ENCODE results near the gene EIF2D. TPM values are rescaled to one million over a fixed set of nuclear protein-coding genes. Genes with fewer than 3 reads are reported as not detected.

The EIF2D gene
- total RNA-seq, 2 experiments from 2014 or later, result 44.5 to 51.6 TPM

- peaks cover 68% of the 10 kb centered on the region for H3K36me3 Mint-ChIP-seq (ENCODE audit: low read depth)
- H3K4me3 Mint-ChIP-seq, result no peak overlapping the region
- POLR2A ChIA-PET, result no interaction called here
- H3K9me3 Mint-ChIP-seq, result no peaks in the 10 kb centered on the region
- H3K27me3 Mint-ChIP-seq, result no peaks in the 10 kb centered on the region
- H3K4me1 Mint-ChIP-seq, result peaks cover 58% of the 10 kb centered on the region
- peak overlapping the region; percentile 72 for H3K27ac Mint-ChIP-seq
- no peak for DNase-seq
- CTCF ChIA-PET, result interaction anchor here (0.5 to 5.6 kb wide), 12 partner anchors 10 to 813 kb away, joined by 3 to 38 read pairs (median 4); partner anchors contain the start of gene EIF2D
Observed at GRCh38 chr1:206591696-206592095, 20.6 kb downstream of the EIF2D start.

GRCh38 chr1:206591226-206591625 is 21.0 kb downstream of the EIF2D start:
- no peak for DNase-seq
- Mint-ChIP-seq H3K27me3 (no peaks in the 10 kb centered on the region), H3K36me3 (ENCODE audit: low read depth) (peaks cover 73% of the 10 kb centered on the region), H3K4me1 (peaks cover 63% of the 10 kb centered on the region), H3K27ac (peak overlapping the region; percentile 62), H3K4me3 (no peak overlapping the region), H3K9me3 (no peaks in the 10 kb centered on the region)
- ChIA-PET CTCF (interaction anchor here (0.5 to 5.6 kb wide), 10 partner anchors 10 to 814 kb away, joined by 3 to 38 read pairs (median 4); partner anchors contain the start of gene EIF2D), POLR2A (no interaction called here)

GRCh38 chr1:206590025-206590758 is 22.1 kb downstream of the EIF2D start:
- H3K4me1 Mint-ChIP-seq, result peaks cover 68% of the 10 kb centered on the region
- H3K9me3 Mint-ChIP-seq, result no peaks in the 10 kb centered on the region
- peak overlapping the region; percentile 86 for H3K27ac Mint-ChIP-seq
- CTCF ChIA-PET, result interaction anchor here (18.8 kb wide), 1 partner anchor 29 kb away, joined by 412 read pairs; no protein-coding TSS in a partner anchor
- DNase-seq, result peak; percentile 71
- peaks cover 76% of the 10 kb centered on the region for H3K36me3 Mint-ChIP-seq (ENCODE audit: low read depth)
- peak overlapping the region; percentile 21 for H3K4me3 Mint-ChIP-seq
- H3K27me3 Mint-ChIP-seq, result no peaks in the 10 kb centered on the region
- POLR2A ChIA-PET, result no interaction called here

GRCh38 chr1:206589206-206589605 is 23.1 kb downstream of the EIF2D start:
- H3K27me3 Mint-ChIP-seq, result no peaks in the 10 kb centered on the region
- CTCF ChIA-PET, result interaction anchor here (1.0 to 18.8 kb wide), 3 partner anchors 13 to 123 kb away, joined by 3 to 412 read pairs (median 3); no protein-coding TSS in a partner anchor
- POLR2A ChIA-PET, result interaction anchor here (0.6 kb wide), 1 partner anchor 1149 kb away, joined by 3 read pairs; no protein-coding TSS in a partner anchor
- no peaks in the 10 kb centered on the region for H3K9me3 Mint-ChIP-seq
- no peak overlapping the region for H3K4me3 Mint-ChIP-seq
- peak overlapping the region; percentile 86 for H3K27ac Mint-ChIP-seq
- no peak for DNase-seq
- H3K4me1 Mint-ChIP-seq, result peaks cover 78% of the 10 kb centered on the region
- H3K36me3 Mint-ChIP-seq (ENCODE audit: low read depth), result peaks cover 81% of the 10 kb centered on the region

- H3K27ac Mint-ChIP-seq, result peak overlapping the region; percentile 27
- peaks cover 84% of the 10 kb centered on the region for H3K4me1 Mint-ChIP-seq
- DNase-seq, result no peak
- H3K36me3 Mint-ChIP-seq (ENCODE audit: low read depth), result peaks cover 83% of the 10 kb centered on the region
- no peaks in the 10 kb centered on the region for H3K27me3 Mint-ChIP-seq
- H3K9me3 Mint-ChIP-seq, result no peaks in the 10 kb centered on the region
- CTCF ChIA-PET, result interaction anchor here (1.0 to 18.8 kb wide), 6 partner anchors 12 to 124 kb away, joined by 3 to 412 read pairs (median 4); partner anchors contain the start of gene EIF2D
- POLR2A ChIA-PET, result interaction anchor here (0.6 kb wide), 1 partner anchor 1148 kb away, joined by 3 read pairs; no protein-coding TSS in a partner anchor
- no peak overlapping the region for H3K4me3 Mint-ChIP-seq
Observed at GRCh38 chr1:206588492-206588891, 23.8 kb downstream of the EIF2D start.

- Mint-ChIP-seq H3K36me3 (ENCODE audit: low read depth) (peaks cover 85% of the 10 kb centered on the region), H3K9me3 (no peaks in the 10 kb centered on the region), H3K27ac (peak overlapping the region; percentile 50), H3K27me3 (no peaks in the 10 kb centered on the region), H3K4me1 (peaks cover 90% of the 10 kb centered on the region), H3K4me3 (no peak overlapping the region)
- DNase-seq, result no peak
- CTCF ChIA-PET, result interaction anchor here (1.0 to 18.8 kb wide), 7 partner anchors 11 to 98 kb away, joined by 3 to 412 read pairs (median 3); partner anchors contain the start of gene EIF2D
- POLR2A ChIA-PET, result no interaction called here
Observed at GRCh38 chr1:206587904-206588303, 24.4 kb downstream of the EIF2D start.

- CTCF ChIA-PET, result interaction anchor here (1.0 to 18.8 kb wide), 8 partner anchors 25 to 107 kb away, joined by 3 to 412 read pairs (median 6); partner anchors contain the start of gene EIF2D
- peak overlapping the region; percentile 58 for H3K27ac Mint-ChIP-seq
- peaks cover 85% of the 10 kb centered on the region for H3K36me3 Mint-ChIP-seq (ENCODE audit: low read depth)
- POLR2A ChIA-PET, result no interaction called here
- peaks cover 92% of the 10 kb centered on the region for H3K4me1 Mint-ChIP-seq
- no peaks in the 10 kb centered on the region for H3K9me3 Mint-ChIP-seq
- no peak for DNase-seq
- H3K27me3 Mint-ChIP-seq, result no peaks in the 10 kb centered on the region
- H3K4me3 Mint-ChIP-seq, result no peak overlapping the region
Observed at GRCh38 chr1:206586501-206587445, 25.5 kb downstream of the EIF2D start.

- DNase-seq, result no peak
- Mint-ChIP-seq H3K27me3 (no peaks in the 10 kb centered on the region), H3K27ac (peak overlapping the region; percentile 26), H3K36me3 (ENCODE audit: low read depth) (peaks cover 86% of the 10 kb centered on the region), H3K4me1 (peaks cover 93% of the 10 kb centered on the region), H3K9me3 (no peaks in the 10 kb centered on the region), H3K4me3 (no peak overlapping the region)
- POLR2A ChIA-PET, result no interaction called here
- CTCF ChIA-PET, result interaction anchor here (1.2 to 18.8 kb wide), 12 partner anchors 9 to 181 kb away, joined by 3 to 412 read pairs (median 8); partner anchors contain the start of gene EIF2D
Observed at GRCh38 chr1:206584683-206585082, 27.6 kb downstream of the EIF2D start.

GRCh38 chr1:206583707-206584648 is 28.3 kb downstream of the EIF2D start:
- H3K27ac Mint-ChIP-seq, result peak overlapping the region; percentile 91

GRCh38 chr1:206582971-206583706 is 29.1 kb downstream of the EIF2D start:
- H3K4me3 Mint-ChIP-seq, result peak overlapping the region; percentile 50
- H3K27me3 Mint-ChIP-seq, result no peaks in the 10 kb centered on the region
- peaks cover 87% of the 10 kb centered on the region for H3K36me3 Mint-ChIP-seq (ENCODE audit: low read depth)
- H3K27ac Mint-ChIP-seq, result peak overlapping the region; percentile 91
- no peaks in the 10 kb centered on the region for H3K9me3 Mint-ChIP-seq
- ChIA-PET POLR2A (interaction anchor here (0.6 to 1.0 kb wide), 2 partner anchors 27 to 48 kb away, joined by 3 to 4 read pairs; no protein-coding TSS in a partner anchor), CTCF (interaction anchor here (0.8 to 18.8 kb wide), 21 partner anchors 10 to 182 kb away, joined by 3 to 412 read pairs (median 5); partner anchors contain the start of genes EIF2D and IKBKE)
- peaks cover 93% of the 10 kb centered on the region for H3K4me1 Mint-ChIP-seq
- no peak for DNase-seq

More at GRCh38 chr1:206583707-206584648, 28.3 kb downstream of the EIF2D start:
- peaks cover 93% of the 10 kb centered on the region for H3K4me1 Mint-ChIP-seq
- H3K36me3 Mint-ChIP-seq (ENCODE audit: low read depth), result peaks cover 86% of the 10 kb centered on the region
- ChIA-PET CTCF (interaction anchor here (0.6 to 18.8 kb wide), 27 partner anchors 8 to 207 kb away, joined by 3 to 412 read pairs (median 5); partner anchors contain the start of genes EIF2D and IKBKE), POLR2A (interaction anchor here (0.6 to 1.0 kb wide), 2 partner anchors 28 to 49 kb away, joined by 3 to 4 read pairs; no protein-coding TSS in a partner anchor)
- H3K9me3 Mint-ChIP-seq, result no peaks in the 10 kb centered on the region
- peak; percentile 89 for DNase-seq
- H3K27me3 Mint-ChIP-seq, result no peaks in the 10 kb centered on the region
- peak overlapping the region; percentile 49 for H3K4me3 Mint-ChIP-seq

GRCh38 chr1:206582537-206582936 is 29.7 kb downstream of the EIF2D start:
- peaks cover 87% of the 10 kb centered on the region for H3K36me3 Mint-ChIP-seq (ENCODE audit: low read depth)
- H3K27ac Mint-ChIP-seq, result peak overlapping the region; percentile 91
- H3K27me3 Mint-ChIP-seq, result no peaks in the 10 kb centered on the region
- peak overlapping the region; percentile 50 for H3K4me3 Mint-ChIP-seq
- POLR2A ChIA-PET, result no interaction called here
- DNase-seq, result no peak
- CTCF ChIA-PET, result interaction anchor here (0.9 to 18.8 kb wide), 11 partner anchors 16 to 112 kb away, joined by 3 to 412 read pairs (median 11); partner anchors contain the start of genes EIF2D and IKBKE
- peaks cover 93% of the 10 kb centered on the region for H3K4me1 Mint-ChIP-seq
- no peaks in the 10 kb centered on the region for H3K9me3 Mint-ChIP-seq
